A549 (cell line): ENCODE measurements around the gene SUDS3.

ENCODE experiments used
- CBX2 ChIP-seq: fragments of 200-600 bp; sonication (generic); IDR thresholded peaks from 2 replicates; pipeline ENCODE4 v1.6.1; 2016; ENCODE audit warnings: low read depth, mild to moderate bottlenecking, borderline replicate concordance
- CTCF ChIP-seq: fragments of >200 bp; sonication (Bioruptor Twin); formaldehyde crosslinking; IDR thresholded peaks from 3 replicates; pipeline ENCODE4 v1.5.1; 2016
- ESRRA ChIP-seq: fragments of 150-350 bp; IDR thresholded peaks from 2 replicates; pipeline ENCODE4 v1.6.1; 2014; ENCODE audit warnings: mild to moderate bottlenecking, low read length, borderline replicate concordance
- JUNB ChIP-seq: fragments of >200 bp; sonication (Bioruptor Twin); formaldehyde crosslinking; IDR thresholded peaks from 2 replicates; pipeline ENCODE4 v1.6.1; 2016
- MAFK ChIP-seq: fragments of 450-650 bp; IDR thresholded peaks from 2 replicates; pipeline ENCODE4 v1.6.1; 2014; ENCODE audit not compliant: partially characterized antibody
- MAX ChIP-seq: IDR thresholded peaks from 2 replicates; pipeline ENCODE4 v1.6.1; 2012
- POLR2A ChIP-seq: IDR thresholded peaks from 2 replicates; pipeline ENCODE4 v1.6.1; 2012; ENCODE audit warnings: mild to moderate bottlenecking, low read length
- POLR2AphosphoS2 ChIP-seq: conservative IDR thresholded peaks from 2 replicates; pipeline ENCODE4 v1.6.1; 2012; ENCODE audit warnings: low read length, improper control_type of control experiment, inconsistent platforms

- no peak for TF ChIP-seq MAFK
- no peak for TF ChIP-seq ESRRA
- no peak for TF ChIP-seq CTCF
- TF ChIP-seq MAX = no peak
- no peak for TF ChIP-seq CBX2
- TF ChIP-seq POLR2AphosphoS2 = no peak
- no peak for TF ChIP-seq POLR2A
- no peak for TF ChIP-seq JUNB
Measured at GRCh38 chr12:118373616-118374015, 2.7 kb upstream of the SUDS3 start.
